GM18520 (cell line): ENCODE results near the gene ZNF43.
A peak's percentile ranks its signal among the peaks of the same experiment; 100 is the strongest.
"Not testable (repeated sequence)": the region's sequence is repeated elsewhere in the genome, so short reads cannot be mapped to it uniquely, and the experiment has no call there.

ENCODE experiments used
- ATAC-seq: cut with Tn5 transposase; IDR thresholded peaks from one replicate; pipeline ENCODE4 v1.9.1; 2021; ENCODE audit not compliant: unreplicated experiment

ZNF43 gene

GRCh38 chr19:21835810-21836444, at the start of gene ZNF43:
Gene ZNF43 (minus strand): TSS chr19:21836182. CDS start chr19:21836038, 144 bp downstream.
- peak; percentile 90 for ATAC-seq

GRCh38 chr19:21885516-21885915, 49.5 kb upstream of the ZNF43 start:
- ATAC-seq = not testable (repeated sequence)

- not testable (repeated sequence) for ATAC-seq
Observed at GRCh38 chr19:21884786-21885185, 48.8 kb upstream of the ZNF43 start.

- ATAC-seq = no peak
Observed at GRCh38 chr19:21883516-21883915, 47.5 kb upstream of the ZNF43 start.

GRCh38 chr19:21880761-21881160, 44.8 kb upstream of the ZNF43 start:
- ATAC-seq = not testable (repeated sequence)

GRCh38 chr19:21878646-21879045, 42.7 kb upstream of the ZNF43 start:
- no peak for ATAC-seq

- ATAC-seq = no peak
Observed at GRCh38 chr19:21877976-21878375, 42.0 kb upstream of the ZNF43 start.

GRCh38 chr19:21876608-21877007, 40.6 kb upstream of the ZNF43 start:
- not testable (repeated sequence) for ATAC-seq

- no peak for ATAC-seq
Observed at GRCh38 chr19:21856773-21857514, 21.0 kb upstream of the ZNF43 start.

GRCh38 chr19:21851596-21852345, 15.8 kb upstream of the ZNF43 start:
- ATAC-seq = peak; percentile 89

- ATAC-seq = no peak
Observed at GRCh38 chr19:21850656-21851255, 14.8 kb upstream of the ZNF43 start.

GRCh38 chr19:21848706-21849105, 12.7 kb upstream of the ZNF43 start:
- ATAC-seq = no peak

GRCh38 chr19:21843081-21843480, 7.1 kb upstream of the ZNF43 start:
- no peak for ATAC-seq

- no peak for ATAC-seq
Observed at GRCh38 chr19:21841488-21842097, 5.6 kb upstream of the ZNF43 start.

GRCh38 chr19:21841081-21841480, 5.1 kb upstream of the ZNF43 start:
- ATAC-seq = no peak

- ATAC-seq = no peak
Observed at GRCh38 chr19:21839976-21840375, 4.0 kb upstream of the ZNF43 start.

- no peak for ATAC-seq
Observed at GRCh38 chr19:21838646-21839045, 2.7 kb upstream of the ZNF43 start.

- ATAC-seq = no peak
Observed at GRCh38 chr19:21835429-21835809, 563 bp downstream of the ZNF43 start.

GRCh38 chr19:21833733-21834132, 2.2 kb downstream of the ZNF43 start:
- no peak for ATAC-seq

GRCh38 chr19:21824679-21825078, 11.3 kb downstream of the ZNF43 start:
- no peak for ATAC-seq

- ATAC-seq = no peak
Observed at GRCh38 chr19:21823224-21823623, 12.8 kb downstream of the ZNF43 start.
